ENCODE measurements around the gene ACTC1. TPM values are rescaled to one million over a fixed set of nuclear protein-coding genes. Genes with fewer than 3 reads are reported as not detected.

The ACTC1 gene
- total RNA-seq, 1 experiment from 2014 or later = not detected

- no peak overlapping the region for H3K27ac ChIP-seq (ENCODE audit: low read depth, low read length, poor library complexity, severe bottlenecking)
- no TSS peak for BruUV-seq (replicated peaks)
- no peaks in the 10 kb centered on the region for H3K9me3 ChIP-seq (ENCODE audit: low read depth, low read length, poor library complexity, severe bottlenecking)
- H3K36me3 ChIP-seq (ENCODE audit: insufficient read depth, low read length, poor library complexity, severe bottlenecking) = no peaks in the 10 kb centered on the region
- TF ChIP-seq CTCF (conservative IDR thresholded peaks at IDR 0.05; ENCODE audit: low read depth, low read length) (no peak), EZH2 (IDR thresholded peaks at IDR 0.05; ENCODE audit: borderline replicate concordance, low read depth, low read length, poor library complexity, severe bottlenecking) (no peak)
- no peak for DNase-seq (ENCODE audit: low spot score)
- H3K4me3 ChIP-seq (ENCODE audit: low read depth, low read length, poor library complexity, severe bottlenecking) = no peak overlapping the region
- peaks cover 65% of the 10 kb centered on the region for H3K27me3 ChIP-seq (replicated peaks; ENCODE audit: insufficient read depth, low read depth, low read length, poor library complexity)
- intact Hi-C loops (cut with micrococcal nuclease; ENCODE audit: unreplicated experiment) = no loop called here
- ChIA-PET POLR2A (ENCODE audit: low non-redundant PET) (no interaction called here), CTCF (no interaction called here)
- H3K4me1 ChIP-seq (ENCODE audit: insufficient read depth, low read length, poor library complexity, severe bottlenecking) = no peaks in the 10 kb centered on the region
Measured at GRCh38 chr15:34760909-34761308, 34.4 kb downstream of the ACTC1 start.

GRCh38 chr15:34759992-34760391, 35.4 kb downstream of the ACTC1 start:
- intact Hi-C loops (cut with micrococcal nuclease; ENCODE audit: unreplicated experiment) = no loop called here
- no peak overlapping the region for H3K27ac ChIP-seq (ENCODE audit: low read depth, low read length, poor library complexity, severe bottlenecking)
- no peak for DNase-seq (ENCODE audit: low spot score)
- H3K27me3 ChIP-seq (replicated peaks; ENCODE audit: insufficient read depth, low read depth, low read length, poor library complexity) = peaks cover 74% of the 10 kb centered on the region
- H3K36me3 ChIP-seq (ENCODE audit: insufficient read depth, low read length, poor library complexity, severe bottlenecking) = no peaks in the 10 kb centered on the region
- POLR2A ChIA-PET (ENCODE audit: low non-redundant PET) = no interaction called here
- no peaks in the 10 kb centered on the region for H3K9me3 ChIP-seq (ENCODE audit: low read depth, low read length, poor library complexity, severe bottlenecking)
- no peak overlapping the region for H3K4me3 ChIP-seq (ENCODE audit: low read depth, low read length, poor library complexity, severe bottlenecking)
- no peaks in the 10 kb centered on the region for H3K4me1 ChIP-seq (ENCODE audit: insufficient read depth, low read length, poor library complexity, severe bottlenecking)
- BruUV-seq (replicated peaks) = no TSS peak
- CTCF ChIA-PET = no interaction called here
- no peak for TF ChIP-seq CTCF (conservative IDR thresholded peaks at IDR 0.05; ENCODE audit: low read depth, low read length)
- no peak for TF ChIP-seq EZH2 (IDR thresholded peaks at IDR 0.05; ENCODE audit: borderline replicate concordance, low read depth, low read length, poor library complexity, severe bottlenecking)

- no peak overlapping the region for H3K27ac ChIP-seq (ENCODE audit: low read depth, low read length, poor library complexity, severe bottlenecking)
- intact Hi-C loops (cut with micrococcal nuclease; ENCODE audit: unreplicated experiment) = no loop called here
- H3K27me3 ChIP-seq (replicated peaks; ENCODE audit: insufficient read depth, low read depth, low read length, poor library complexity) = peaks cover 81% of the 10 kb centered on the region
- H3K36me3 ChIP-seq (ENCODE audit: insufficient read depth, low read length, poor library complexity, severe bottlenecking) = no peaks in the 10 kb centered on the region
- no peaks in the 10 kb centered on the region for H3K4me1 ChIP-seq (ENCODE audit: insufficient read depth, low read length, poor library complexity, severe bottlenecking)
- H3K9me3 ChIP-seq (ENCODE audit: low read depth, low read length, poor library complexity, severe bottlenecking) = no peaks in the 10 kb centered on the region
- no TSS peak for BruUV-seq (replicated peaks)
- CTCF ChIA-PET = no interaction called here
- no peak overlapping the region for H3K4me3 ChIP-seq (ENCODE audit: low read depth, low read length, poor library complexity, severe bottlenecking)
- no peak for DNase-seq (ENCODE audit: low spot score)
- POLR2A ChIA-PET (ENCODE audit: low non-redundant PET) = interaction anchor here (0.6 kb wide), 1 partner anchor 258 kb away, joined by 3 read pairs; no protein-coding TSS in a partner anchor
- TF ChIP-seq EZH2 (IDR thresholded peaks at IDR 0.05; ENCODE audit: borderline replicate concordance, low read depth, low read length, poor library complexity, severe bottlenecking) = no peak
- TF ChIP-seq CTCF (conservative IDR thresholded peaks at IDR 0.05; ENCODE audit: low read depth, low read length) = no peak
Measured at GRCh38 chr15:34759347-34759746, 36.0 kb downstream of the ACTC1 start.

Data from A673 (cell line).